T-cell (primary cell): Measurements from ENCODE around the gene ALX4. TPM values are rescaled to one million over a fixed set of nuclear protein-coding genes. Genes with fewer than 3 reads are reported as not detected.

Source experiments
- ATAC-seq, 4 experiments: fragments of 200-7000 bp in 3 of 4; fragments of 150-1000 bp in 1 of 4; cut with Tn5 transposase; replicated peaks in 1 of 4; 1 replicate in 3 of 4; 2 replicates in 1 of 4; pipeline ENCODE4 v1.10.0; 2021; ENCODE audit warnings: moderate library complexity in 3 of 4, mild to moderate bottlenecking in 2 of 4, moderate number of reproducible peaks in 1 of 4
- CTCF ChIA-PET, 2 donors: fragments of 300-600 bp; sonication (Branson Sonifier 250); formaldehyde crosslinking; loops; one replicate each; lab custom pipeline; 2022; ENCODE audit warnings: antibody characterized with exemption in 2 of 2; lab: Charles Lee
- POLR2A ChIA-PET, 2 donors: fragments of 300-600 bp; sonication (Branson Sonifier 250); formaldehyde crosslinking; loops; one replicate each; lab custom pipeline; 2022; ENCODE audit warnings: antibody characterized with exemption in 2 of 2; lab: Charles Lee
- DNase-seq, 35 experiments: peaks; one replicate each; pipeline versions ENCODE4 v3.0.0 to v3.0.0-alpha.2; 2013 to 2023
- H3K27ac ChIP-seq: one replicate; pipeline ENCODE4 v1.5.1; 2013; ENCODE audit warnings: low read length
- H3K27me3 ChIP-seq, 2 experiments: replicated peaks in 1 of 2; 1 replicate in 1 of 2; 2 replicates in 1 of 2; pipeline versions ENCODE4 v1.6.1 to v1.7.0; 2013; ENCODE audit warnings: low read length in 1 of 2, mixed read lengths in 1 of 2; ENCODE audit not compliant: control insufficient read depth in 2 of 2, insufficient read depth in 2 of 2; ENCODE audit errors: extremely low read depth in 1 of 2
- H3K36me3 ChIP-seq, 2 donors: 1 replicate in 1 of 2; 2 replicates in 1 of 2; pipeline versions ENCODE4 v1.6.1 to v1.7.0; 2013; ENCODE audit warnings: low read length in 1 of 2; ENCODE audit not compliant: control insufficient read depth in 2 of 2, insufficient read depth in 1 of 2; ENCODE audit errors: extremely low read depth in 1 of 2
- H3K4me1 ChIP-seq, 2 experiments: 1 replicate in 1 of 2; 2 replicates in 1 of 2; pipeline versions ENCODE4 v1.6.1 to v1.7.0; 2013; ENCODE audit warnings: low read length in 2 of 2, mixed read lengths in 1 of 2; ENCODE audit not compliant: insufficient read depth in 2 of 2, control insufficient read depth in 1 of 2; ENCODE audit errors: extremely low read depth in 1 of 2
- H3K4me3 ChIP-seq, 2 donors: 1 replicate in 1 of 2; 2 replicates in 1 of 2; pipeline versions ENCODE4 v1.5.1 to v1.7.0; 2013; ENCODE audit warnings: mild to moderate bottlenecking in 2 of 2, low read length in 1 of 2, moderate library complexity in 1 of 2; ENCODE audit not compliant: control insufficient read depth in 1 of 2; ENCODE audit errors: extremely low read depth in 1 of 2
- H3K9me3 ChIP-seq: 2 replicates; pipeline ENCODE4 v1.7.0; 2013
- H3K27ac Mint-ChIP-seq, 2 donors: one replicate each; pipeline ENCODE4 v1.8.0; 2020 to 2021; ENCODE audit warnings: mild to moderate bottlenecking in 2 of 2, mixed read lengths in 2 of 2
- H3K27me3 Mint-ChIP-seq, 2 donors: one replicate each; pipeline ENCODE4 v1.8.0; 2021 to 2022; ENCODE audit warnings: mixed read lengths in 2 of 2
- H3K36me3 Mint-ChIP-seq: one replicate; pipeline ENCODE4 v1.8.0; 2021; ENCODE audit warnings: mixed read lengths
- H3K4me1 Mint-ChIP-seq, 3 donors: one replicate each; pipeline ENCODE4 v1.8.0; 2020 to 2022; ENCODE audit warnings: mixed read lengths in 3 of 3, mild to moderate bottlenecking in 1 of 3
- H3K4me3 Mint-ChIP-seq, 3 donors: one replicate each; pipeline ENCODE4 v1.8.0; 2020 to 2022; ENCODE audit warnings: mild to moderate bottlenecking in 3 of 3, mixed read lengths in 3 of 3, moderate library complexity in 3 of 3
- H3K9me3 Mint-ChIP-seq, 3 donors: one replicate each; pipeline ENCODE4 v1.8.0; 2020 to 2022; ENCODE audit warnings: mixed read lengths in 3 of 3
- WGBS: methylation state at CpG from one replicate; pipeline ENCODE4 v1.1.5; 2013; ENCODE audit warnings: missing lambda C conversion rate; ENCODE audit not compliant: insufficient coverage; 5-methylcytosine and 5-hydroxymethylcytosine counted together
- total RNA-seq, 35 experiments: library from RNA in 6 of 35; stranded (reverse) in 6 of 35; fragments of 120-200 nt in 1 of 35; gene quantifications; one replicate each; pipeline versions ENCODE4 v1.2.1 to v1.2.4 and lab custom pipeline; 2013 to 2026

The ALX4 gene
- total RNA-seq, 5 donors from 2014 or later (not counting 1 experiment from before 2014, with no cell fraction given) = not detected

GRCh38 chr11:44326615-44327475 lies 16.9 kb upstream of the ALX4 start:
- no peaks in the 10 kb centered on the region for H3K9me3 ChIP-seq
- H3K4me3 ChIP-seq = no peak overlapping the region
- DNase-seq (no peak), ATAC-seq (no peak)
- Mint-ChIP-seq H3K27me3 (peaks cover 75 to 85% of the 10 kb centered on the region in 2 donors), H3K36me3 (no peaks in the 10 kb centered on the region), H3K27ac (no peak overlapping the region), H3K4me3 (no peak overlapping the region), H3K9me3 (no peaks in the 10 kb centered on the region), H3K4me1 (peaks cover 0 to 5% (median 0%) of the 10 kb centered on the region in 3 donors)
- H3K27me3 ChIP-seq = peaks cover 12 to 68% of the 10 kb centered on the region in 2 experiments
- no peak overlapping the region for H3K27ac ChIP-seq
- 48% methylated on average over 8 of the region's 15 CpGs for WGBS
- H3K4me1 ChIP-seq = no peaks in the 10 kb centered on the region
- ChIA-PET CTCF (no interaction called here), POLR2A (no interaction called here)
- no peaks in the 10 kb centered on the region for H3K36me3 ChIP-seq

- Mint-ChIP-seq H3K4me3 (no peak overlapping the region), H3K27me3 (peaks cover 80 to 91% of the 10 kb centered on the region in 2 donors), H3K27ac (no peak overlapping the region), H3K4me1 (peaks cover 0 to 6% (median 0%) of the 10 kb centered on the region in 3 donors), H3K9me3 (no peaks in the 10 kb centered on the region), H3K36me3 (no peaks in the 10 kb centered on the region)
- H3K36me3 ChIP-seq = no peaks in the 10 kb centered on the region
- no peaks in the 10 kb centered on the region for H3K4me1 ChIP-seq
- H3K27me3 ChIP-seq = peaks cover 20 to 68% of the 10 kb centered on the region in 2 experiments
- ATAC-seq (no peak), DNase-seq (no peak)
- POLR2A ChIA-PET = no interaction called here
- no peak overlapping the region for H3K4me3 ChIP-seq
- WGBS = 50% methylated on average over 2 of the region's 5 CpGs
- H3K9me3 ChIP-seq = no peaks in the 10 kb centered on the region
- no peak overlapping the region for H3K27ac ChIP-seq
- CTCF ChIA-PET = no interaction called here
Observed at GRCh38 chr11:44325698-44326097, 15.8 kb upstream of the ALX4 start.

GRCh38 chr11:44324749-44325525 lies 15.0 kb upstream of the ALX4 start:
- H3K4me3 Mint-ChIP-seq = no peak overlapping the region
- Histone ChIP-seq H3K4me1 (no peaks in the 10 kb centered on the region), H3K9me3 (no peaks in the 10 kb centered on the region), H3K36me3 (no peaks in the 10 kb centered on the region), H3K27ac (no peak overlapping the region), H3K27me3 (peaks cover 22 to 69% of the 10 kb centered on the region in 2 experiments), H3K4me3 (no peak overlapping the region)
- CTCF ChIA-PET = no interaction called here
- WGBS = 72% methylated on average over 11 of the region's 13 CpGs
- H3K27me3 Mint-ChIP-seq = peaks cover 81 to 91% of the 10 kb centered on the region in 2 donors
- DNase-seq = no peak
- no peaks in the 10 kb centered on the region for H3K9me3 Mint-ChIP-seq
- ATAC-seq = no peak
- peaks cover 0 to 10% (median 3%) of the 10 kb centered on the region in 3 donors for H3K4me1 Mint-ChIP-seq
- POLR2A ChIA-PET = no interaction called here
- H3K36me3 Mint-ChIP-seq = no peaks in the 10 kb centered on the region
- H3K27ac Mint-ChIP-seq = no peak overlapping the region

GRCh38 chr11:44324222-44324621 lies 14.3 kb upstream of the ALX4 start:
- Mint-ChIP-seq H3K4me3 (no peak overlapping the region), H3K36me3 (no peaks in the 10 kb centered on the region), H3K4me1 (peaks cover 3 to 10% (median 5%) of the 10 kb centered on the region in 3 donors), H3K27me3 (peaks cover 83 to 90% of the 10 kb centered on the region in 2 donors), H3K27ac (no peak overlapping the region), H3K9me3 (no peaks in the 10 kb centered on the region)
- Histone ChIP-seq H3K36me3 (no peaks in the 10 kb centered on the region), H3K9me3 (no peaks in the 10 kb centered on the region), H3K27ac (no peak overlapping the region), H3K4me1 (peaks cover 0 to 4% of the 10 kb centered on the region in 2 experiments), H3K27me3 (peaks cover 22 to 70% of the 10 kb centered on the region in 2 experiments), H3K4me3 (no peak overlapping the region)
- DNase-seq = no peak
- no CpG with 5 or more reads among the region's 1 CpG for WGBS
- ChIA-PET POLR2A (no interaction called here), CTCF (no interaction called here)
- no peak for ATAC-seq

- Histone ChIP-seq H3K9me3 (no peaks in the 10 kb centered on the region), H3K27ac (no peak overlapping the region), H3K27me3 (peaks cover 21 to 75% of the 10 kb centered on the region in 2 experiments), H3K4me3 (no peak overlapping the region), H3K36me3 (no peaks in the 10 kb centered on the region), H3K4me1 (peaks cover 0 to 5% of the 10 kb centered on the region in 2 experiments)
- ChIA-PET CTCF (no interaction called here), POLR2A (no interaction called here)
- WGBS = 11% methylated on average over 4 of the region's 6 CpGs
- DNase-seq (no peak), ATAC-seq (no peak)
- H3K27me3 Mint-ChIP-seq = peaks cover 84 to 90% of the 10 kb centered on the region in 2 donors
- H3K9me3 Mint-ChIP-seq = no peaks in the 10 kb centered on the region
- H3K27ac Mint-ChIP-seq = no peak overlapping the region
- H3K4me1 Mint-ChIP-seq = peaks cover 6 to 10% (median 8%) of the 10 kb centered on the region in 3 donors
- no peaks in the 10 kb centered on the region for H3K36me3 Mint-ChIP-seq
- no peak overlapping the region for H3K4me3 Mint-ChIP-seq
Observed at GRCh38 chr11:44322243-44322642, 12.3 kb upstream of the ALX4 start.

GRCh38 chr11:44321059-44321458 lies 11.1 kb upstream of the ALX4 start:
- DNase-seq (no peak), ATAC-seq (no peak)
- H3K9me3 ChIP-seq = no peaks in the 10 kb centered on the region
- no peak overlapping the region for H3K4me3 Mint-ChIP-seq
- H3K36me3 ChIP-seq = no peaks in the 10 kb centered on the region
- no peaks in the 10 kb centered on the region for H3K9me3 Mint-ChIP-seq
- 8% methylated on average over 2 of the region's 4 CpGs for WGBS
- H3K27ac ChIP-seq = no peak overlapping the region
- H3K27me3 ChIP-seq = peaks cover 21 to 76% of the 10 kb centered on the region in 2 experiments
- H3K4me1 Mint-ChIP-seq = peaks cover 5 to 16% (median 15%) of the 10 kb centered on the region in 3 donors
- peaks cover 75 to 92% of the 10 kb centered on the region in 2 donors for H3K27me3 Mint-ChIP-seq
- ChIA-PET CTCF (no interaction called here), POLR2A (no interaction called here)
- H3K36me3 Mint-ChIP-seq = no peaks in the 10 kb centered on the region
- no peak overlapping the region for H3K4me3 ChIP-seq
- H3K27ac Mint-ChIP-seq = no peak overlapping the region
- peaks cover 0 to 14% of the 10 kb centered on the region in 2 experiments for H3K4me1 ChIP-seq
